Left forelimb (tissue), 1 donor: ENCODE data around the gene HEYL.

Experiments
- DNase-seq: peaks from one replicate; pipeline ENCODE4 v3.0.0-alpha.2; 2018; ENCODE audit warnings: low spot score

Gene HEYL

GRCh38 chr1:39639305-39640130, at the start of gene HEYL:
HEYL (minus strand) TSS chr1:39639643; CDS start chr1:39639625, 18 bp downstream.
- peak; percentile 84 for DNase-seq

- no peak for DNase-seq
Observed at GRCh38 chr1:39689214-39689613, 49.8 kb upstream of the HEYL start.

- no peak for DNase-seq
Observed at GRCh38 chr1:39688706-39689105, 49.3 kb upstream of the HEYL start.

- no peak for DNase-seq
Observed at GRCh38 chr1:39687243-39687642, 47.8 kb upstream of the HEYL start.

GRCh38 chr1:39685071-39685470, 45.6 kb upstream of the HEYL start:
- DNase-seq, result no peak

- DNase-seq, result no peak
Observed at GRCh38 chr1:39684313-39684664, 44.8 kb upstream of the HEYL start.

- DNase-seq, result no peak
Observed at GRCh38 chr1:39683591-39684312, 44.3 kb upstream of the HEYL start.

- no peak for DNase-seq
Observed at GRCh38 chr1:39681999-39682398, 42.6 kb upstream of the HEYL start.

- DNase-seq, result no peak
Observed at GRCh38 chr1:39681294-39681693, 41.9 kb upstream of the HEYL start.

GRCh38 chr1:39680751-39681150, 41.3 kb upstream of the HEYL start:
- DNase-seq, result no peak

- DNase-seq, result no peak
Observed at GRCh38 chr1:39679821-39680220, 40.4 kb upstream of the HEYL start.

GRCh38 chr1:39678889-39679288, 39.4 kb upstream of the HEYL start:
- DNase-seq, result no peak

GRCh38 chr1:39677645-39678044, 38.2 kb upstream of the HEYL start:
- DNase-seq, result no peak

- DNase-seq, result no peak
Observed at GRCh38 chr1:39676948-39677548, 37.6 kb upstream of the HEYL start.

GRCh38 chr1:39675220-39675619, 35.8 kb upstream of the HEYL start:
- DNase-seq, result no peak

- DNase-seq, result no peak
Observed at GRCh38 chr1:39673215-39673614, 33.8 kb upstream of the HEYL start.

- no peak for DNase-seq
Observed at GRCh38 chr1:39672551-39672947, 33.1 kb upstream of the HEYL start.

- DNase-seq, result no peak
Observed at GRCh38 chr1:39671793-39672550, 32.5 kb upstream of the HEYL start, which contains the start of gene NT5C1A. NT5C1A (minus strand) TSS chr1:39672107; CDS start chr1:39672038, 69 bp downstream.

GRCh38 chr1:39671433-39671792, 32.0 kb upstream of the HEYL start:
- no peak for DNase-seq

GRCh38 chr1:39670689-39671088, 31.2 kb upstream of the HEYL start:
- DNase-seq, result no peak

GRCh38 chr1:39668894-39669293, 29.5 kb upstream of the HEYL start:
- DNase-seq, result no peak

- DNase-seq, result no peak
Observed at GRCh38 chr1:39668111-39668510, 28.7 kb upstream of the HEYL start.
